ENCODE data around the gene TSHZ1.
"Not testable (repeated sequence)": the region's sequence is repeated elsewhere in the genome, so short reads cannot be mapped to it uniquely, and the experiment has no call there.

TSHZ1 gene

GRCh38 chr18:75178376-75178775 is 32.2 kb upstream of the TSHZ1 start:
- DNase-seq (ENCODE audit: low read depth in 2 of 2) = no peak
- no peak for TF ChIP-seq CTCF (IDR thresholded peaks at IDR 0.05; ENCODE audit: low read depth, low read length)
- H3K4me3 ChIP-seq (replicated peaks in 1 of 2; ENCODE audit: low read depth in 2 of 2, low read length in 2 of 2) = no peak overlapping the region

GRCh38 chr18:75179819-75180600 is 30.6 kb upstream of the TSHZ1 start:
- no peak overlapping the region for H3K4me3 ChIP-seq (replicated peaks in 1 of 2; ENCODE audit: low read depth in 2 of 2, low read length in 2 of 2)
- no peak for DNase-seq (ENCODE audit: low read depth in 2 of 2)
- TF ChIP-seq CTCF (IDR thresholded peaks at IDR 0.05; ENCODE audit: low read depth, low read length) = no peak

- no peak for DNase-seq (ENCODE audit: low read depth in 2 of 2)
- TF ChIP-seq CTCF (IDR thresholded peaks at IDR 0.05; ENCODE audit: low read depth, low read length) = no peak
- no peak overlapping the region for H3K4me3 ChIP-seq (replicated peaks in 1 of 2; ENCODE audit: low read depth in 2 of 2, low read length in 2 of 2)
Observed at GRCh38 chr18:75183524-75183923, 27.1 kb upstream of the TSHZ1 start.

- DNase-seq (ENCODE audit: low read depth in 2 of 2) = no peak
- TF ChIP-seq CTCF (IDR thresholded peaks at IDR 0.05; ENCODE audit: low read depth, low read length) = no peak
- H3K4me3 ChIP-seq (replicated peaks in 1 of 2; ENCODE audit: low read depth in 2 of 2, low read length in 2 of 2) = no peak overlapping the region
Observed at GRCh38 chr18:75183973-75184493, 26.6 kb upstream of the TSHZ1 start.

- no peak for DNase-seq (ENCODE audit: low read depth in 2 of 2)
- H3K4me3 ChIP-seq (replicated peaks in 1 of 2; ENCODE audit: low read depth in 2 of 2, low read length in 2 of 2) = no peak overlapping the region
- no peak for TF ChIP-seq CTCF (IDR thresholded peaks at IDR 0.05; ENCODE audit: low read depth, low read length)
Observed at GRCh38 chr18:75185460-75185859, 25.1 kb upstream of the TSHZ1 start.

- H3K4me3 ChIP-seq (replicated peaks in 1 of 2; ENCODE audit: low read depth in 2 of 2, low read length in 2 of 2); DNase-seq (ENCODE audit: low read depth in 2 of 2): not testable (repeated sequence)
Observed at GRCh38 chr18:75187702-75188101, 22.9 kb upstream of the TSHZ1 start.

GRCh38 chr18:75189696-75190095 is 20.9 kb upstream of the TSHZ1 start:
- TF ChIP-seq CTCF (IDR thresholded peaks at IDR 0.05; ENCODE audit: low read depth, low read length) = no peak
- no peak overlapping the region for H3K4me3 ChIP-seq (replicated peaks in 1 of 2; ENCODE audit: low read depth in 2 of 2, low read length in 2 of 2)
- no peak for DNase-seq (ENCODE audit: low read depth in 2 of 2)
